Body of pancreas (tissue), 4 donors: ENCODE results near the gene FRMD4B. TPM values are rescaled to one million over a fixed set of nuclear protein-coding genes. Genes with fewer than 3 reads are reported as not detected.

Source experiments
- ATAC-seq: fragments of 150-250 bp; one replicate; pipeline ENCODE4 v1.9.1; 2016
- DNase-seq, 4 donors: peaks; one replicate each; pipeline ENCODE4 v3.0.0-alpha.2; 2019
- H3K27ac ChIP-seq, 4 donors: fragments of 200-600 bp; sonication (generic); 1 replicate in 3 of 4; 2 replicates in 1 of 4; pipeline versions ENCODE4 v1.5.1 to v1.6.1; 2016 to 2019; ENCODE audit warnings: mild to moderate bottlenecking in 1 of 4, mixed read lengths in 1 of 4, moderate library complexity in 1 of 4
- H3K27me3 ChIP-seq, 2 donors: fragments of 200-600 bp; sonication (generic); one replicate each; pipeline ENCODE4 v1.6.0; 2016; ENCODE audit warnings: mild to moderate bottlenecking in 1 of 2
- H3K36me3 ChIP-seq, 2 donors: fragments of 200-600 bp; sonication (generic); replicated peaks in 1 of 2; 2 replicates each; pipeline ENCODE4 v1.5.1; 2016; ENCODE audit warnings: low read depth in 2 of 2; ENCODE audit not compliant: insufficient read depth in 1 of 2
- H3K4me1 ChIP-seq: fragments of 200-600 bp; sonication (generic); one replicate; pipeline ENCODE4 v1.6.0; 2016
- H3K4me3 ChIP-seq, 2 donors: fragments of 200-600 bp; sonication (generic); 1 replicate in 1 of 2; 2 replicates in 1 of 2; pipeline ENCODE4 v1.5.1; 2016 to 2019
- H3K9me3 ChIP-seq, 3 donors: fragments of 200-600 bp; sonication (generic); 1 replicate in 2 of 3; 2 replicates in 1 of 3; pipeline ENCODE4 v1.5.1; 2016
- POLR2A ChIP-seq, 3 donors: fragments of 450-650 bp; IDR thresholded peaks; one replicate each; pipeline ENCODE4 v1.6.1; 2016; ENCODE audit warnings: antibody characterized with exemption in 3 of 3, mild to moderate bottlenecking in 2 of 3
- WGBS, 2 donors: methylation state at CpG; one replicate each; pipeline ENCODE4 v1.1.5; 2017; 5-methylcytosine and 5-hydroxymethylcytosine counted together
- intact Hi-C: fragments of 100-400 bp; cut with DNase I; formaldehyde crosslinking; loops from one replicate; pipeline ENCODE4 v1.15.1; 2023
- total RNA-seq, 2 donors: library from RNA; depleted of rRNA; stranded (reverse); fragments of >200 nt; gene quantifications; one replicate each; pipeline ENCODE4 v1.1.0, GENCODE V29; 2016
- TF ChIP-seq, protein P1 (sequence below), 7 experiments: fragments of 450-650 bp in 4 of 7; fragments of 200-600 bp in 3 of 7; sonication (generic) in 3 of 7; IDR thresholded peaks; one replicate each; pipeline ENCODE4 v1.5.1; 2016 to 2019; ENCODE audit warnings: antibody characterized with exemption in 7 of 7

The FRMD4B gene
- total RNA-seq, 2 donors from 2014 or later: 7.3 to 14.3 TPM

GRCh38 chr3:69379661-69380060, 6.2 kb downstream of the FRMD4B start:
- Histone ChIP-seq H3K9me3 (no peaks in the 10 kb centered on the region), H3K4me1 (no peaks in the 10 kb centered on the region), H3K27me3 (no peaks in the 10 kb centered on the region), H3K27ac (no peak overlapping the region), H3K4me3 (no peak overlapping the region), H3K36me3 (no peaks in the 10 kb centered on the region)
- WGBS, 2 donors: 68 to 69% methylated on average over 3 of the region's 3 CpGs
- intact Hi-C loops: no loop called here
- ATAC-seq (no peak), DNase-seq (no peak)
- TF ChIP-seq POLR2A (IDR thresholded peaks at IDR 0.05): no peak
- TF ChIP-seq, protein P1, sequence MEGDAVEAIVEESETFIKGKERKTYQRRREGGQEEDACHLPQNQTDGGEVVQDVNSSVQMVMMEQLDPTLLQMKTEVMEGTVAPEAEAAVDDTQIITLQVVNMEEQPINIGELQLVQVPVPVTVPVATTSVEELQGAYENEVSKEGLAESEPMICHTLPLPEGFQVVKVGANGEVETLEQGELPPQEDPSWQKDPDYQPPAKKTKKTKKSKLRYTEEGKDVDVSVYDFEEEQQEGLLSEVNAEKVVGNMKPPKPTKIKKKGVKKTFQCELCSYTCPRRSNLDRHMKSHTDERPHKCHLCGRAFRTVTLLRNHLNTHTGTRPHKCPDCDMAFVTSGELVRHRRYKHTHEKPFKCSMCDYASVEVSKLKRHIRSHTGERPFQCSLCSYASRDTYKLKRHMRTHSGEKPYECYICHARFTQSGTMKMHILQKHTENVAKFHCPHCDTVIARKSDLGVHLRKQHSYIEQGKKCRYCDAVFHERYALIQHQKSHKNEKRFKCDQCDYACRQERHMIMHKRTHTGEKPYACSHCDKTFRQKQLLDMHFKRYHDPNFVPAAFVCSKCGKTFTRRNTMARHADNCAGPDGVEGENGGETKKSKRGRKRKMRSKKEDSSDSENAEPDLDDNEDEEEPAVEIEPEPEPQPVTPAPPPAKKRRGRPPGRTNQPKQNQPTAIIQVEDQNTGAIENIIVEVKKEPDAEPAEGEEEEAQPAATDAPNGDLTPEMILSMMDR (IDR thresholded peaks at IDR 0.05): no peak

- ATAC-seq: no peak
- Histone ChIP-seq H3K4me3 (no peak overlapping the region), H3K27ac (no peak overlapping the region), H3K36me3 (no peaks in the 10 kb centered on the region), H3K27me3 (no peaks in the 10 kb centered on the region), H3K4me1 (no peaks in the 10 kb centered on the region), H3K9me3 (no peaks in the 10 kb centered on the region)
- no peak for TF ChIP-seq POLR2A (IDR thresholded peaks at IDR 0.05)
- TF ChIP-seq, protein P1 (IDR thresholded peaks at IDR 0.05): no peak
- no peak for DNase-seq
- WGBS, 2 donors: 74 to 88% methylated on average over 3 of the region's 3 CpGs
- intact Hi-C loops: no loop called here
Measured at GRCh38 chr3:69378112-69378802, 7.6 kb downstream of the FRMD4B start.

- Histone ChIP-seq H3K36me3 (no peaks in the 10 kb centered on the region), H3K9me3 (no peaks in the 10 kb centered on the region), H3K4me1 (no peaks in the 10 kb centered on the region), H3K4me3 (no peak overlapping the region), H3K27ac (no peak overlapping the region), H3K27me3 (no peaks in the 10 kb centered on the region)
- TF ChIP-seq POLR2A (IDR thresholded peaks at IDR 0.05): no peak
- TF ChIP-seq, protein P1 (IDR thresholded peaks at IDR 0.05): no peak
- intact Hi-C loops: no loop called here
- no peak for DNase-seq
- ATAC-seq: no peak
- WGBS, 2 donors: 71 to 85% methylated on average over 3 of the region's 3 CpGs
Measured at GRCh38 chr3:69377262-69377661, 8.6 kb downstream of the FRMD4B start.

DNA sequence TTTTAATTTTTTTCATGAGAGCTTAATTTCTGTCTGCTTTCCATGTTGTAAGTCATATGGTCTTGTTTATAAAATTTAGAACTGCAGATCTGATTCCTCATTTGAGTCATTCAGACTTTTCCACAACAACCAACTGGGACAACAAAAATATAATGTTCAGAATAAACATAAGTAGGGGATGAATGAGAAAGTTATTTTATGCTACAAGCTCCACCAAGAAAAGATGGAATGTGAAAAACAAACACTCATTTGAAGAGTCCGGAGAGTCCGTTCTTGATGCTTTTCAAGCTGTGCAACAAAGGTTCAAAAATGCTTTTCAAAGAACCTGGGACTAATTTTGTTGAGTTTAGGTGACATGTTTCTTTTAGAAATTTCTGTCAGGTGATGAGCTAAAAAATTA, 9.2 kb downstream of the FRMD4B start:
- Histone ChIP-seq H3K27me3 (no peaks in the 10 kb centered on the region), H3K4me1 (no peaks in the 10 kb centered on the region), H3K4me3 (no peak overlapping the region), H3K9me3 (no peaks in the 10 kb centered on the region), H3K36me3 (no peaks in the 10 kb centered on the region), H3K27ac (no peak overlapping the region)
- 94 to 97% methylated on average over 2 of the region's 2 CpGs for WGBS, 2 donors
- ATAC-seq: no peak
- TF ChIP-seq POLR2A (IDR thresholded peaks at IDR 0.05): no peak
- TF ChIP-seq, protein P1 (IDR thresholded peaks at IDR 0.05): no peak
- no peak for DNase-seq
- intact Hi-C loops: no loop called here

GRCh38 chr3:69371816-69372215, 14.1 kb downstream of the FRMD4B start:
- TF ChIP-seq POLR2A (IDR thresholded peaks at IDR 0.05): no peak
- TF ChIP-seq, protein P1 (IDR thresholded peaks at IDR 0.05): no peak
- H3K4me3 ChIP-seq: no peak overlapping the region
- ATAC-seq: no peak
- H3K27me3 ChIP-seq: no peaks in the 10 kb centered on the region
- 85 to 92% methylated on average over 5 of the region's 5 CpGs for WGBS, 2 donors
- H3K9me3 ChIP-seq: no peaks in the 10 kb centered on the region
- H3K27ac ChIP-seq: no peak overlapping the region
- H3K36me3 ChIP-seq: no peaks in the 10 kb centered on the region
- H3K4me1 ChIP-seq: peaks cover 10% of the 10 kb centered on the region
- intact Hi-C loops: no loop called here
- no peak for DNase-seq
